Mucosa of descending colon (tissue), 3 donors: Measurements from ENCODE around the gene SYNGR1. TPM values are rescaled to one million over a fixed set of nuclear protein-coding genes. Genes with fewer than 3 reads are reported as not detected.
A peak's percentile ranks its signal among the peaks of the same experiment; 100 is the strongest.
"Not testable (repeated sequence)": the region's sequence is repeated elsewhere in the genome, so short reads cannot be mapped to it uniquely, and the experiment has no call there.

ENCODE experiments used
- ATAC-seq: fragments of 200-7000 bp; cut with Tn5 transposase; one replicate; pipeline ENCODE4 v1.9.1; 2020; ENCODE audit warnings: mild to moderate bottlenecking, moderate library complexity
- DNase-seq, 3 donors: peaks; one replicate each; pipeline ENCODE4 v3.0.0-alpha.2; 2020
- H3K36me3 ChIP-seq: fragments of 200-600 bp; one replicate; pipeline ENCODE4 v1.8.0; 2021; ENCODE audit warnings: low read depth, mild to moderate bottlenecking
- H3K4me1 ChIP-seq: fragments of 200-600 bp; one replicate; pipeline ENCODE4 v1.8.0; 2021; ENCODE audit warnings: low read depth, mild to moderate bottlenecking
- H3K4me3 ChIP-seq: fragments of 200-600 bp; one replicate; pipeline ENCODE4 v1.8.0; 2021; ENCODE audit warnings: mild to moderate bottlenecking
- H3K9me3 ChIP-seq: fragments of 200-600 bp; one replicate; pipeline ENCODE4 v1.8.0; 2021; ENCODE audit warnings: mild to moderate bottlenecking
- intact Hi-C, 2 donors: fragments of 100-400 bp; cut with DNase I in 1 of 2; cut with micrococcal nuclease in 1 of 2; formaldehyde crosslinking; loops; one replicate each; pipeline versions ENCODE4 v1.11.0 to v1.11.1; 2022; cut with DNase I, micrococcal nuclease
- total RNA-seq, 3 donors: library from RNA; stranded (reverse); fragmentation: NEBNext Ultra II Directional in 2 of 3; extraction: Animal tissue kit (Norgen Biotek cat#: 25700) in 2 of 3; gene quantifications; one replicate each; pipeline versions ENCODE4 v1.2.1 to v1.2.4, GENCODE V29; 2021 to 2023
- TF ChIP-seq, protein P1 (sequence below): fragments of 200-600 bp; IDR thresholded peaks from one replicate; pipeline ENCODE4 v1.8.0; 2022; ENCODE audit warnings: antibody characterized with exemption, mild to moderate bottlenecking
- donor health status: DM: no; HTN: no; CAD: no; lungs with moderate emphysema.
- donor health status: DM: no; HTN: no; CAD: no.
- donor health status: DM: no; HTN: yes; CAD: no.

Gene SYNGR1
- total RNA-seq, 3 donors from 2014 or later = 1.7 to 26.5 (median 2.9) TPM

DNA sequence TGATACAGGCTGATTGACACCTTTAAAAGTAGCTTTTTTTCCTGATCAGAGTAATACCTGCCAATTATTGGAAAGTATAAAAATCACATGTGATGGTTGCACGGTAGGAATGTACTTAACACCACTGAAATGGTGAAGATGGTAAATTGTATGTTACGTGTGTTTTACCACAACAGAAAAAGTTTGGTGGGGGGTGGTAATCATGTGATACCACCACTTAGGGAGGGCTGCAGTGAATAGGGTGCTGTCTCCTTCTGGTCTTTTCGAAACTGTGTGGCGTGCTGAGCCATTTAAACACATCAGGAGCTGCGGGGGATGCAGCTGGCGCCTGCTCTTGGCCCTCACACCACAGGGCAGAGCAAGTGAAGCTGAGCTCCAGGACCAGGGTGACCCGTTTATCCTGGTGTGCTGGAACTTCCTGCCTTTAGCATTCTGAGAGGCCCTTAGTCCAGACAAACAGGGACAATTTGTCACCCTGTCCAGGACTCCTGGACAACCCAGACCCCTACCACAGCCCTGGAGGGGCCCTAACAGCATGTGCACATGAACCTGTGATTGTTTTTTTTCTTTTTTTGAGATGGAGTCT is 2.6 kb downstream of the SYNGR1 start:
- no peaks in the 10 kb centered on the region for H3K9me3 ChIP-seq
- ATAC-seq (no peak), DNase-seq (no peak)
- no peaks in the 10 kb centered on the region for H3K36me3 ChIP-seq
- H3K4me1 ChIP-seq = no peaks in the 10 kb centered on the region
- intact Hi-C loops = no loop called here
- TF ChIP-seq, protein P1, sequence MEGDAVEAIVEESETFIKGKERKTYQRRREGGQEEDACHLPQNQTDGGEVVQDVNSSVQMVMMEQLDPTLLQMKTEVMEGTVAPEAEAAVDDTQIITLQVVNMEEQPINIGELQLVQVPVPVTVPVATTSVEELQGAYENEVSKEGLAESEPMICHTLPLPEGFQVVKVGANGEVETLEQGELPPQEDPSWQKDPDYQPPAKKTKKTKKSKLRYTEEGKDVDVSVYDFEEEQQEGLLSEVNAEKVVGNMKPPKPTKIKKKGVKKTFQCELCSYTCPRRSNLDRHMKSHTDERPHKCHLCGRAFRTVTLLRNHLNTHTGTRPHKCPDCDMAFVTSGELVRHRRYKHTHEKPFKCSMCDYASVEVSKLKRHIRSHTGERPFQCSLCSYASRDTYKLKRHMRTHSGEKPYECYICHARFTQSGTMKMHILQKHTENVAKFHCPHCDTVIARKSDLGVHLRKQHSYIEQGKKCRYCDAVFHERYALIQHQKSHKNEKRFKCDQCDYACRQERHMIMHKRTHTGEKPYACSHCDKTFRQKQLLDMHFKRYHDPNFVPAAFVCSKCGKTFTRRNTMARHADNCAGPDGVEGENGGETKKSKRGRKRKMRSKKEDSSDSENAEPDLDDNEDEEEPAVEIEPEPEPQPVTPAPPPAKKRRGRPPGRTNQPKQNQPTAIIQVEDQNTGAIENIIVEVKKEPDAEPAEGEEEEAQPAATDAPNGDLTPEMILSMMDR = no peak
- no peak overlapping the region for H3K4me3 ChIP-seq

DNA sequence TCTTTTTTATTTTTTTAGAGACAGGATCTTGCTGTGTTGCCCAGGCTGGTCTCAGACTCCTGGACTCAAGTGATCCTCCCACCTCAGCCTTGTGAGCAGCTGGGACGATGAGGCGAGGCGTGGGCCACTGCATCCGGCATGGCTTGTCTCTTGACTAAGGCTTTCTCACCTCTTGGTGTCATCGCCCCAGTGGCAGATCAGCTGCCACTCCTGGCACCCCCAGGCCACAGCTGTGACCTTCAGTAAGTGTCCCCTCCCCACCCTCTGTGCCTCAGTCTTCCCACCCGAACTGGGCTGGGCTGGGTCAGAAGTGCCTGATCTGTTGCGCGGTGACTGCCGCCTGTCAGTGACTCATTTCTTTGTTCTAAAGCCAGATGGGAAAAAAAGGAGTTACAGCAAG is 3.6 kb downstream of the SYNGR1 start:
- DNase-seq (no peak), ATAC-seq (no peak)
- Histone ChIP-seq H3K4me3 (no peak overlapping the region), H3K4me1 (no peaks in the 10 kb centered on the region), H3K9me3 (no peaks in the 10 kb centered on the region), H3K36me3 (no peaks in the 10 kb centered on the region)
- intact Hi-C loops = no loop called here
- TF ChIP-seq, protein P1 = no peak

GRCh38 chr22:39355080-39355479 is 5.3 kb downstream of the SYNGR1 start:
- H3K9me3 ChIP-seq = no peaks in the 10 kb centered on the region
- no peak overlapping the region for H3K4me3 ChIP-seq
- ATAC-seq = no peak
- no peaks in the 10 kb centered on the region for H3K36me3 ChIP-seq
- intact Hi-C loops = no loop called here
- no peaks in the 10 kb centered on the region for H3K4me1 ChIP-seq
- TF ChIP-seq, protein P1 = no peak
- no peak for DNase-seq

GRCh38 chr22:39355805-39356204 is 6.0 kb downstream of the SYNGR1 start:
- ATAC-seq = not testable (repeated sequence)

GRCh38 chr22:39356464-39356863 is 6.7 kb downstream of the SYNGR1 start:
- Histone ChIP-seq H3K4me3 (no peak overlapping the region), H3K4me1 (no peaks in the 10 kb centered on the region), H3K9me3 (no peaks in the 10 kb centered on the region), H3K36me3 (no peaks in the 10 kb centered on the region)
- ATAC-seq = peak; percentile 42
- TF ChIP-seq, protein P1 = no peak
- DNase-seq = peak in 1 of 3 donors; percentile 9
- intact Hi-C loops = no loop called here

More at GRCh38 chr22:39355805-39356204, 6.0 kb downstream of the SYNGR1 start:
- H3K4me3 ChIP-seq, H3K4me1 ChIP-seq, DNase-seq, H3K9me3 ChIP-seq, intact Hi-C loops, H3K36me3 ChIP-seq: not testable (repeated sequence)

DNA sequence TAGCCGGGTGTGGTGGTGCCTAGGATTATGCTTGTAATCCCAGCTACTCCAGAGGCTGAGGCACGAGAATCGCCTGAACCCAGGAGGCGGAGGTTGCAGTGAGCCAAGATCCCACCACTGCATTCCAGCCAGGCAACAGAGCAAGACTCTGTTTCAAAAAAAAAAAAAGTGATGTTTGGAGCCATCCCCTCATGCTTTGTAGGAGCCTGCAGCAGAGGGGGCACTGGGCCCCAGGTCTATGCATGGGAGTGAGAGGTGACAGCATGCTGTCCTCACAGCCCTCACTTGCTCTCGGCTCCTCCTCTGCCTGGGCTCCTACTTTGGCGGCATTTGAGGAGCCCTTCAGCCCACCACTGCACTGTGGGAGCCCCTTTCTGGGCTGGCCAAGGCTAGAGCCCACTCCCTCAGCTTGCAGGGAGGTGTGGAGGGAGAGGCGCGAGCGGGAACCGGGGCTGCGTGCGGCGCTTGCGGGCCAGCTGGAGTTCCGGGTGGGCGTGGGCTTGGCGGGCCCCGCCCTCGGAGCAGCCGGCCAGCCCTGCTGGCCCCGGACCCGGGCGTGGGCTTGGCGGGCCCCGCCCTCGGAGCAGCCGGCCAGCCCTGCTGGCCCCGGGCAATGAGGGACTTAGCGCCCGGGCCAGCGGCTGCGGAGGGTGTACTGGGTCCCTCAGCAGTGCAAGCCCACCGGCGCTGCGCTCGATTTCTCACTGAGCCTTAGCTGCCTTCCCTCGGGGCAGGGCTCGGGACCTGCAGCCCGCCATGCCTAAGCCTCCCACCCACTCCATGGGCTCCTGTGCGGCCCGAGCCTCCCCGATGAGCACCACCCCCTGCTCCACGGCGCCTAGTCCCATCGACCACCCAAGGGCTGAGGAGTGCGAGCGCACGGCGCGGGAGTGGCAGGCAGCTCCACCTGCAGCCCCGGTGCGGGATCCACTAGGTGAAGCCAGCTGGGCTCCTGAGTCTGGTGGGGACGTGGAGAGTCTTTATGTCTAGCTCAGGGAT is 7.6 kb downstream of the SYNGR1 start:
- H3K9me3 ChIP-seq, DNase-seq, ATAC-seq, H3K36me3 ChIP-seq, intact Hi-C loops, H3K4me1 ChIP-seq, H3K4me3 ChIP-seq: not testable (repeated sequence)

GRCh38 chr22:39358197-39358596 is 8.4 kb downstream of the SYNGR1 start:
- H3K9me3 ChIP-seq, H3K4me1 ChIP-seq, H3K4me3 ChIP-seq, DNase-seq, H3K36me3 ChIP-seq, ATAC-seq, intact Hi-C loops: not testable (repeated sequence)
